RWPE1 (cell line): Measurements from ENCODE around the gene MARCHF3.

Source experiments
- CTCF ChIA-PET: fragments of 350-600 bp; sonication (Branson Sonifier 250); formaldehyde crosslinking; extraction: SDS; loops from one replicate; lab custom pipeline; 2021; lab: Yijun Ruan, JAX
- POLR2A ChIA-PET: fragments of 400-600 bp; formaldehyde crosslinking; extraction: SDS; loops from one replicate; lab custom pipeline; 2020; ENCODE audit warnings: antibody characterized with exemption; ENCODE audit not compliant: low non-redundant PET; lab: Yijun Ruan, JAX
- DNase-seq: peaks from one replicate; pipeline ENCODE4 v3.0.0; 2012; ENCODE audit warnings: low spot score
- H3K27ac ChIP-seq: fragments of 450-650 bp; 2 replicates; pipeline ENCODE4 v1.5.1; 2017
- TF ChIP-seq, protein P1 (sequence below): fragments of 450-650 bp; conservative IDR thresholded peaks from 2 replicates; pipeline ENCODE4 v1.5.1; 2017; ENCODE audit warnings: low read depth, mild to moderate bottlenecking

The MARCHF3 gene

DNA sequence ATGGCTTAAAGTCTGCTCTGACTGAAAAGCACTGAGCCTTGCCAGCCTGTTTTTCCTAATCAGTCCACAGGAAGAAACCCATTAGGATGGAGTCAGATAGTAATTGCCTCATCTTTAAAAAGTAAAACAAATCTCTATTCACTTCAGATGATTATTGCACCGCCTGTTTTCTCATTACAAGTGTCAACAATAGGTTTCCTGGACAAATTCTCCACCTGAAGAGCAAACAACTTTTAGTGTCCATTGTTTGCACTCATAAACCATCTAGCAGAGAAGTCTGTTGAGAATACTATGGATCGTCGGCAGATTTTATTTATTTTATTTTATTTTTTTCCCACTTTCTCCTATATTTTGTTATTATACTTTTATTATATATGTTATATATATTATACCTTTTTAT lies 22.7 kb upstream of the MARCHF3 start:
- no peak for DNase-seq
- ChIA-PET POLR2A (no interaction called here), CTCF (no interaction called here)
- no peak overlapping the region for H3K27ac ChIP-seq
- TF ChIP-seq, protein P1, sequence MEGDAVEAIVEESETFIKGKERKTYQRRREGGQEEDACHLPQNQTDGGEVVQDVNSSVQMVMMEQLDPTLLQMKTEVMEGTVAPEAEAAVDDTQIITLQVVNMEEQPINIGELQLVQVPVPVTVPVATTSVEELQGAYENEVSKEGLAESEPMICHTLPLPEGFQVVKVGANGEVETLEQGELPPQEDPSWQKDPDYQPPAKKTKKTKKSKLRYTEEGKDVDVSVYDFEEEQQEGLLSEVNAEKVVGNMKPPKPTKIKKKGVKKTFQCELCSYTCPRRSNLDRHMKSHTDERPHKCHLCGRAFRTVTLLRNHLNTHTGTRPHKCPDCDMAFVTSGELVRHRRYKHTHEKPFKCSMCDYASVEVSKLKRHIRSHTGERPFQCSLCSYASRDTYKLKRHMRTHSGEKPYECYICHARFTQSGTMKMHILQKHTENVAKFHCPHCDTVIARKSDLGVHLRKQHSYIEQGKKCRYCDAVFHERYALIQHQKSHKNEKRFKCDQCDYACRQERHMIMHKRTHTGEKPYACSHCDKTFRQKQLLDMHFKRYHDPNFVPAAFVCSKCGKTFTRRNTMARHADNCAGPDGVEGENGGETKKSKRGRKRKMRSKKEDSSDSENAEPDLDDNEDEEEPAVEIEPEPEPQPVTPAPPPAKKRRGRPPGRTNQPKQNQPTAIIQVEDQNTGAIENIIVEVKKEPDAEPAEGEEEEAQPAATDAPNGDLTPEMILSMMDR, result no peak

DNA sequence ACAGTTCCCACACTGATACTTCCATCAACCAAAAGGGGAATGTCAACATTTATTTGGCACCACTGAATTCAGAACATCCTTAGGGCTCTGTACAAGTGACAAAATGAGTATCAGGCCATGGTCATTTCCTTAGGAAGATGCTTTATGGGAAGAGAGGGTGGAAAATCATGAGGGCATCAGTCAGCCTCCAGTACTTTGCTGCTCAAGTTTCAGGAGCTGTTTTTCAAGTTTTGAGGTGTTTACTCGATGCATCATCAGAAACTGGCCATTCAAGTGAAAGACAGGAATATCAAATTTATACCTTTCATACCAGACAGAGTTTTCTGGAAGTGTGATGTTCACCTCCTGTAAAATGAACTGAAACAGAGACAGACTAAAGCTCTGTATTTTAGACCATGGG lies 21.2 kb upstream of the MARCHF3 start:
- CTCF ChIA-PET, result no interaction called here
- no peak overlapping the region for H3K27ac ChIP-seq
- POLR2A ChIA-PET, result no interaction called here
- no peak for DNase-seq
- TF ChIP-seq, protein P1, result no peak

DNA sequence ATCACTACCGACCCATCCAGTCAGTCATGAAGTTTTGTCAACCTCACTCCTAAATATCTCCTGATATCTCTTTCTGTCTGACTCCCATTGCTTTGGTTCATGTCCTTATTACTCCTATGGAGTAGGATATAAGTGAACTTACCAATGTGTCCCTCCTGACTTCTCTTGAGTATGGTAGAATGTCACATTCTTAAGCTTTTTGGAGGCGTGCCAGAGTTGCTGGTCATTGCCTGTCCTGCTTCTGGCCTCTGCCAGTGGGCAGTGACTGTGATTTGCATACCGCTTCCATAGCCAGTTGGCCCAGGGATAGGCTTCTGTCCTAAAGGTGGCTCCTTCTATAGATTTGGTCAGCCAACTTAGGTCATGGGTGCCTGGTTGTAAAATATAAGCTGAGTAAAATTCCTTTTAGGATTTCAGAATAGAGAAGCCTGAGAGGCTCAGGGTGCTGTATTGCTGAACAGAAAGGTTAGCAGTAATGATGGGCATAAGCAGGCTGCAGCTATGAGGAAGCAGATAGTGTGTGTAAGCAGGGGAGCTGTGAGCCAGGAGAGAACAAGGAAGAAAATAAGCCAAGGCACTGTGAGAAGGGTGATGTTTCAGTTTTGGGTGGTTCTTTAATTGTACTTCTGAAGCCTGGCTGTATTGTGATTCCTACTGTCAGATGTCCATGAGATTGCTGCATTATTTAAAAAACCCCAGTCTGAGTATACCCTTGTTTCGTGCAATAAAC lies 16.1 kb upstream of the MARCHF3 start:
- TF ChIP-seq, protein P1, result no peak
- ChIA-PET CTCF (interaction anchor here (0.6 to 0.7 kb wide), 2 partner anchors 9 to 1490 kb away, joined by 3 to 4 read pairs; no protein-coding TSS in a partner anchor), POLR2A (no interaction called here)
- no peak for DNase-seq
- no peak overlapping the region for H3K27ac ChIP-seq

DNA sequence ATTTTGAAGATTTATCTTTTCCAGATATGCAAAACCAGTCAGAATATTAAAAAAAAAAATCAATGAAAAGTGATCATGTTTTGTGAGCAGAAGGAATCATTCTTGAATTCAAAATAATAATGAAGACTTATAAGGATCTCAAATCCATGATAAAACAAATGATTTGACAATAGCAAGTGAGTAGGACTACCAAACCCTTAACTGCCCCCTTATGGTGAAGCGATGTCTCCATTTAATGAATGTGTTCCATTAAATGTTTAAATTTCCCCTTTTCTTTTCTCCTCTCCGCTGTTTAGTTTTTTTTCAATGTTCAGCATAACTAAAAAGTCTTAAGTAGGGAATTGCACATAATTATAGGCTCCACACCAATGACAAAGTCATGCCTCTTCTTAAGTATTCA lies 12.2 kb upstream of the MARCHF3 start:
- CTCF ChIA-PET, result no interaction called here
- TF ChIP-seq, protein P1, result no peak
- POLR2A ChIA-PET, result no interaction called here
- DNase-seq, result no peak
- no peak overlapping the region for H3K27ac ChIP-seq

DNA sequence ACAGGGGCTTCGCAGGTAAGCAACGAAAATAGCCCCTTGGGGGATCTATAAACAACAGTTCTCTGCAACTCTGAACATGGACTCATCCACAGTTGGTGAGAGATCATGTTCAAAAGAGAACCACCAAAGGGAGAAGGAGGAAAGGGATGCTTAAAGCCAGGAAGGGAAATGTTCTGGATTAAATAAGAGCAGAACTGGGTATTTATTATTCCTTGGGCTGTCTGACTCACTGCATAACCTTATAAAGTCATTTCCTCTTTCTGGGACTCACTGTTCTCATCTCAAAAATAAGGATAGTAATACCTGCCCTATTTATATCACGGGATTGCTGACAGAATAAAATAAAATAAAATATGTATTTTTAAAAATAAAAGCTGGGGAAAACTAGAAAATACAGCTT lies 11.2 kb upstream of the MARCHF3 start:
- ChIA-PET CTCF (no interaction called here), POLR2A (no interaction called here)
- DNase-seq, result peak; percentile 59

DNA sequence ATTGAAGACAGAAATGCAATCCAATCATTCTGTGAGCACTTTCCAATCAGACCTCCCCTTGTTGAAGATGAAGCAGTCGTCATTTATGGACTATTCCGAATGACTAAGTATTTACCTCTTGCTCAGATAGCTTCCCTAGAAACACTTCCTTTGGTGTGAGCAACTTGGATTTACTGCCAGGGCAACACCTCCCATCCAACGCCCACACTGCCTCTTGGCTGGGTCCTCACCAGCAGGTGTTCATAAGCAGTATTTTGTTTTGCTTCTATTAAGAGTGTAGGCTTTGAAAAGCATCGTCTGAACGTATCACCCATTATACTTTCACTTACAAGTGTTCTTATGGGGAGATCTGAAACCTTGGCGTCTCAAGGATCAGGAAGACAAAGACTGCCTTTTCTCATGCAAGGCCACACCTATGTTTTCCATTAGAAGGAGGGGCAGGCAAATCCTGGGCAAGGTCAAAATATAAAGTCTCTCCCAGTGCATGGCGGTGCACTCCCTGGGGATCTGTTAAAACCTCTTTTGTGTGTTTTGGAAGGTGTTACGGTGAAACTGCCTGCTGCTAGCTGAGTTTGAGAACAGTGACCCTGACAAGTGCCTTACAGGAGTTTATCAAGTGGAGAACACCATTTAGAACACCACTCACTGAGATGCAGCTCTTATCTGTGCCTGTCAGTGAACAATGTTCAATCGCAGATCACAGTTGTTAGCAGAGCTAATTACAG lies 10.6 kb upstream of the MARCHF3 start:
- no peak overlapping the region for H3K27ac ChIP-seq
- peak; percentile 82 for DNase-seq
- TF ChIP-seq, protein P1, result no peak
- ChIA-PET POLR2A (no interaction called here), CTCF (no interaction called here)

More for the DNA sequence above, 11.2 kb upstream of the MARCHF3 start:
- no peak overlapping the region for H3K27ac ChIP-seq
- TF ChIP-seq, protein P1, result no peak
